Fibroblast of skin of left biceps (primary cell): Measurements from ENCODE around the gene ANKS3.

Experiments
- DNase-seq, 2 experiments: peaks; one replicate each; pipeline ENCODE4 v3.0.0-alpha.2; 2013; ENCODE audit warnings: low read depth in 2 of 2

ANKS3 gene

GRCh38 chr16:4734063-4734729, at the start of gene ANKS3, which contains the start of gene DNAAF8:
Gene ANKS3 (minus strand): TSS chr16:4734271. CDS start chr16:4730149, 4,122 bp downstream.
Gene DNAAF8 (plus strand): TSS chr16:4734537. CDS start chr16:4736515, 1,978 bp downstream.
- DNase-seq = peak; percentile 90 to 91

GRCh38 chr16:4783251-4783950, 49.3 kb upstream of the ANKS3 start:
- DNase-seq = no peak

GRCh38 chr16:4780235-4780634, 46.2 kb upstream of the ANKS3 start:
- no peak for DNase-seq

- no peak for DNase-seq
These were observed 44.0 kb upstream of the ANKS3 start for GRCh38 chr16:4778050-4778392.

- DNase-seq = no peak
These were observed 43.4 kb upstream of the ANKS3 start for GRCh38 chr16:4777339-4778049.

- DNase-seq = no peak
These were observed 42.2 kb upstream of the ANKS3 start for GRCh38 chr16:4776141-4776705.

GRCh38 chr16:4775005-4775404, 40.9 kb upstream of the ANKS3 start:
- DNase-seq = no peak

GRCh38 chr16:4772351-4772750, 38.3 kb upstream of the ANKS3 start:
- DNase-seq = no peak

- no peak for DNase-seq
These were observed 37.6 kb upstream of the ANKS3 start for GRCh38 chr16:4771646-4772045.

GRCh38 chr16:4769306-4769638, 35.2 kb upstream of the ANKS3 start:
- no peak for DNase-seq

GRCh38 chr16:4768549-4769305, 34.7 kb upstream of the ANKS3 start:
- peak; percentile 85 to 88 for DNase-seq

GRCh38 chr16:4767872-4768548, 33.9 kb upstream of the ANKS3 start:
- DNase-seq = no peak

GRCh38 chr16:4766875-4767628, 33.0 kb upstream of the ANKS3 start, which contains the start of gene ZNF500:
Gene ZNF500 (minus strand): TSS chr16:4767162. CDS start chr16:4765978, 1,184 bp downstream.
- peak; percentile 82 to 83 for DNase-seq

GRCh38 chr16:4765511-4766474, 31.7 kb upstream of the ANKS3 start:
- DNase-seq = no peak

GRCh38 chr16:4763791-4764190, 29.7 kb upstream of the ANKS3 start:
- no peak for DNase-seq

GRCh38 chr16:4762205-4762604, 28.1 kb upstream of the ANKS3 start:
- no peak for DNase-seq

- DNase-seq = no peak
These were observed 26.3 kb upstream of the ANKS3 start for GRCh38 chr16:4760221-4760910.

- DNase-seq = no peak
These were observed 21.6 kb upstream of the ANKS3 start for GRCh38 chr16:4755687-4756086.

- DNase-seq = no peak
These were observed 20.8 kb upstream of the ANKS3 start for GRCh38 chr16:4754865-4755264.
